ENCODE measurements around the gene GABBR2.
A peak's percentile ranks its signal among the peaks of the same experiment; 100 is the strongest.

DNA sequence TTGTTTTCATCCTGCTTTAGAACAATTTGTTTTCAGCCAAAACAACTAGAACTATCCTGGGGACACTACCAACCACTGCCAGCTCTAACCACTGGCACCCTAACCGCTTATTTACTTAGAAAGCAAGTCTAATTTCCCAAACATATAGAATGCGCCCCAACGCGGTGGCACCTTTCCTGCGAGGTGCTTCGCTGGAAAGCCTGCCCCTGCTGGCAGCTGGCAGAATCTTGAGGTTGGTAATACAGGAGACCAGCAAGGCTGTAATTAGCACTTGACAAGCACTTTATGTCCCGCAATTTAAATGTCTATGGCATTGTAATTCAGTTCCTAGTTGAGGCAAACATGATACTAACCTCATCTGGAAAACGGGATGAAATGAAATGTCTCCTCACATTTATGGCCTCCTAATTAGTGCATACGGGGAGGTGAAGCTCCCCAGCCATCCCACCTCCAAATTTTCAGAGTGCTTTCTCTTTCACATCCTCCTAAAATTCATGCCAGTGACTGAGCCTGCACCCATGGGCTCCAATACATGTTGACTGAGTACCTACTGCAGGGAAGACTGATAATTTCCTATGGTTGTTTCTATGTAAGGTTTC lies 30.4 kb downstream of the GABBR2 start:
- TF ChIP-seq, protein P1, sequence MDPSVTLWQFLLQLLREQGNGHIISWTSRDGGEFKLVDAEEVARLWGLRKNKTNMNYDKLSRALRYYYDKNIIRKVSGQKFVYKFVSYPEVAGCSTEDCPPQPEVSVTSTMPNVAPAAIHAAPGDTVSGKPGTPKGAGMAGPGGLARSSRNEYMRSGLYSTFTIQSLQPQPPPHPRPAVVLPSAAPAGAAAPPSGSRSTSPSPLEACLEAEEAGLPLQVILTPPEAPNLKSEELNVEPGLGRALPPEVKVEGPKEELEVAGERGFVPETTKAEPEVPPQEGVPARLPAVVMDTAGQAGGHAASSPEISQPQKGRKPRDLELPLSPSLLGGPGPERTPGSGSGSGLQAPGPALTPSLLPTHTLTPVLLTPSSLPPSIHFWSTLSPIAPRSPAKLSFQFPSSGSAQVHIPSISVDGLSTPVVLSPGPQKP (CRISPR knock-in tag; IDR thresholded peaks at IDR 0.05), result no peak
- TF ChIP-seq, protein P2, sequence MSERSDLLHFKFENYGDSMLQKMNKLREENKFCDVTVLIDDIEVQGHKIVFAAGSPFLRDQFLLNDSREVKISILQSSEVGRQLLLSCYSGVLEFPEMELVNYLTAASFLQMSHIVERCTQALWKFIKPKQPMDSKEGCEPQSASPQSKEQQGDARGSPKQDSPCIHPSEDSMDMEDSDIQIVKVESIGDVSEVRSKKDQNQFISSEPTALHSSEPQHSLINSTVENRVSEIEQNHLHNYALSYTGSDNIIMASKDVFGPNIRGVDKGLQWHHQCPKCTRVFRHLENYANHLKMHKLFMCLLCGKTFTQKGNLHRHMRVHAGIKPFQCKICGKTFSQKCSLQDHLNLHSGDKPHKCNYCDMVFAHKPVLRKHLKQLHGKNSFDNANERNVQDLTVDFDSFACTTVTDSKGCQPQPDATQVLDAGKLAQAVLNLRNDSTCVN (CRISPR knock-in tag; IDR thresholded peaks at IDR 0.05), result no peak
- peak; percentile 60 to 82 (median 61) for TF ChIP-seq CTCF (IDR thresholded peaks at IDR 0.05 in 2 of 3, conservative IDR thresholded peaks at IDR 0.05 in 1 of 3; ENCODE audit: insufficient read depth in 2 of 3, low read depth in 1 of 3, low read length in 3 of 3)
- no peak for TF ChIP-seq POLR2G (IDR thresholded peaks at IDR 0.05; ENCODE audit: low read depth, low read length)
- TF ChIP-seq RAD21 (CRISPR knock-in tag; conservative IDR thresholded peaks at IDR 0.05 in 1 of 2, IDR thresholded peaks at IDR 0.05 in 1 of 2), result no peak
- TF ChIP-seq TBP (optimal IDR thresholded peaks at IDR 0.05; ENCODE audit: low read depth, low read length), result no peak
- no peak for TF ChIP-seq TFAM (CRISPR knock-in tag; conservative IDR thresholded peaks at IDR 0.05)
- TF ChIP-seq ELF4 (CRISPR knock-in tag; IDR thresholded peaks at IDR 0.05), result no peak
- TF ChIP-seq SREBF2 (CRISPR knock-in tag; IDR thresholded peaks at IDR 0.05), result no peak
- TF ChIP-seq HMGXB4 (CRISPR knock-in tag; IDR thresholded peaks at IDR 0.05), result no peak
- TF ChIP-seq EZH2 (IDR thresholded peaks at IDR 0.05; ENCODE audit: borderline replicate concordance, low read depth, low read length), result no peak
- TF ChIP-seq ATF4 (CRISPR knock-in tag; IDR thresholded peaks at IDR 0.05), result no peak

Measured in K562 (cell line).